Measurements from ENCODE around the gene TOMT. TPM values are rescaled to one million over a fixed set of nuclear protein-coding genes. Genes with fewer than 3 reads are reported as not detected.
A peak's percentile ranks its signal among the peaks of the same experiment; 100 is the strongest.

The TOMT gene
- total and polyA plus RNA-seq, 2 of the 13 experiments (the other 11 are each of a cell fraction or from before 2014, with no cell fraction given), result not detected

- TF ChIP-seq NFAT5 (CRISPR knock-in tag; IDR thresholded peaks at IDR 0.05) (peak; percentile 23), TBL1XR1 (IDR thresholded peaks at IDR 0.05; ENCODE audit: borderline replicate concordance, low read length, partially characterized antibody) (peak; percentile 11), ATF2 (CRISPR knock-in tag; IDR thresholded peaks at IDR 0.05) (peak; percentile 75), ZNF124 (CRISPR knock-in tag; IDR thresholded peaks at IDR 0.05) (0 out of 2 replicates have a peak, but pooled peaks have one; percentile 72), RAD51 (IDR thresholded peaks at IDR 0.05; ENCODE audit: borderline replicate concordance) (peak; percentile 98), DDIT3 (CRISPR knock-in tag; IDR thresholded peaks at IDR 0.05) (no peak), TCF7L2 (IDR thresholded peaks at IDR 0.05; ENCODE audit: low read depth, low read length) (no peak), HNRNPK (IDR thresholded peaks at IDR 0.05; ENCODE audit: low read depth, low read length, poor library complexity, severe bottlenecking) (peak; percentile 39), BCLAF1 (IDR thresholded peaks at IDR 0.05) (no peak), SRSF1 (optimal IDR thresholded peaks at IDR 0.05; ENCODE audit: low read depth, low read length) (no peak), ZNF816 (CRISPR knock-in tag; IDR thresholded peaks at IDR 0.05; ENCODE audit: borderline replicate concordance) (0 out of 2 replicates have a peak, but pooled peaks have one; percentile 5), SOX5 (CRISPR knock-in tag; IDR thresholded peaks at IDR 0.05; ENCODE audit: borderline replicate concordance) (peak; percentile 46; the same call in 1 of the 2 replicates), ZNF337 (CRISPR knock-in tag; IDR thresholded peaks at IDR 0.05; ENCODE audit: borderline replicate concordance, low read depth) (0 out of 2 replicates have a peak, but pooled peaks have one; percentile 9), ZBTB43 (CRISPR knock-in tag; conservative IDR thresholded peaks at IDR 0.05) (peak; percentile 58; the same call in 1 of the 2 replicates)
Observed at GRCh38 chr11:72102946-72103753, 2.6 kb upstream of the TOMT start, which contains the start of gene LAMTOR1 (continued).

Data from HepG2 (cell line).